Cardiac muscle cell (in vitro differentiated cells and primary cell): ENCODE measurements around the gene GINS1. TPM values are rescaled to one million over a fixed set of nuclear protein-coding genes. Genes with fewer than 3 reads are reported as not detected.

ENCODE experiments used
- DNase-seq, 2 donors: peaks; one replicate each; pipeline versions ENCODE4 v3.0.0 to v3.0.0-alpha.2; 2010 to 2017; ENCODE audit warnings: low read depth in 1 of 2, low spot score in 1 of 2
- H3K27ac ChIP-seq: fragments of 200-600 bp; sonication (generic); 2 replicates; pipeline ENCODE4 v1.5.1; 2016
- H3K27me3 ChIP-seq: fragments of 200-600 bp; sonication (generic); 2 replicates; pipeline ENCODE4 v1.6.0; 2016; ENCODE audit warnings: control low read depth
- H3K36me3 ChIP-seq: fragments of 200-600 bp; sonication (generic); 2 replicates; pipeline ENCODE4 v1.5.1; 2016; ENCODE audit warnings: control low read depth
- H3K4me1 ChIP-seq: fragments of 200-600 bp; sonication (generic); 2 replicates; pipeline ENCODE4 v1.8.1; 2017; ENCODE audit warnings: low read depth, mild to moderate bottlenecking, mixed run types
- H3K4me3 ChIP-seq: fragments of 200-600 bp; sonication (generic); 2 replicates; pipeline ENCODE4 v1.5.1; 2016; ENCODE audit warnings: mild to moderate bottlenecking
- H3K9me3 ChIP-seq: fragments of 200-600 bp; sonication (generic); 2 replicates; pipeline ENCODE4 v1.5.1; 2017; ENCODE audit warnings: low read depth, mild to moderate bottlenecking, control low read depth
- CTCF ChIP-seq: IDR thresholded peaks from 2 replicates; pipeline ENCODE4 v1.5.1; 2012; ENCODE audit warnings: low read depth, mild to moderate bottlenecking, low read length
- polyA plus RNA-seq: library from polyadenylated mRNA; unstranded; fragments of >200 nt; fragmentation: Nextera tagmentation; extraction: Ambion mirVana; gene quantifications from 2 replicates; pipeline ENCODE4 v1.2.1, GENCODE V29; 2016
- total RNA-seq: library from RNA; depleted of rRNA; stranded (reverse); fragments of >200 nt; gene quantifications from 2 replicates; pipeline ENCODE4 v1.2.3, GENCODE V29; 2016

GINS1 gene
- total and polyA plus RNA-seq, 2 experiments from 2014 or later = 9.6 to 10.5 TPM

- Histone ChIP-seq H3K4me3 (no peak overlapping the region), H3K36me3 (peaks cover 34% of the 10 kb centered on the region), H3K27me3 (no peaks in the 10 kb centered on the region), H3K27ac (no peak overlapping the region), H3K4me1 (no peaks in the 10 kb centered on the region), H3K9me3 (no peaks in the 10 kb centered on the region)
- DNase-seq = no peak
- TF ChIP-seq CTCF = no peak
Measured at GRCh38 chr20:25483431-25484132, 76.1 kb downstream of the GINS1 start.

- H3K4me1 ChIP-seq = no peaks in the 10 kb centered on the region
- H3K9me3 ChIP-seq = no peaks in the 10 kb centered on the region
- no peaks in the 10 kb centered on the region for H3K27me3 ChIP-seq
- H3K36me3 ChIP-seq = peaks cover 31% of the 10 kb centered on the region
- DNase-seq = no peak
- H3K4me3 ChIP-seq = no peak overlapping the region
- TF ChIP-seq CTCF = no peak
- no peak overlapping the region for H3K27ac ChIP-seq
Measured at GRCh38 chr20:25484224-25484846, 76.9 kb downstream of the GINS1 start.

- H3K4me3 ChIP-seq = no peak overlapping the region
- H3K27ac ChIP-seq = no peak overlapping the region
- no peaks in the 10 kb centered on the region for H3K4me1 ChIP-seq
- TF ChIP-seq CTCF = no peak
- H3K27me3 ChIP-seq = no peaks in the 10 kb centered on the region
- DNase-seq = peak in 1 of 2 donors; percentile 30
- peaks cover 29% of the 10 kb centered on the region for H3K36me3 ChIP-seq
- H3K9me3 ChIP-seq = no peaks in the 10 kb centered on the region
Measured at GRCh38 chr20:25484911-25485511, 77.5 kb downstream of the GINS1 start.

GRCh38 chr20:25485872-25486271, 78.4 kb downstream of the GINS1 start:
- H3K27ac ChIP-seq = no peak overlapping the region
- no peak for DNase-seq
- no peaks in the 10 kb centered on the region for H3K27me3 ChIP-seq
- peaks cover 26% of the 10 kb centered on the region for H3K36me3 ChIP-seq
- no peak for TF ChIP-seq CTCF
- no peaks in the 10 kb centered on the region for H3K9me3 ChIP-seq
- no peak overlapping the region for H3K4me3 ChIP-seq
- no peaks in the 10 kb centered on the region for H3K4me1 ChIP-seq

- Histone ChIP-seq H3K4me1 (no peaks in the 10 kb centered on the region), H3K27ac (peak overlapping the region; percentile 36), H3K27me3 (no peaks in the 10 kb centered on the region), H3K36me3 (peaks cover 24% of the 10 kb centered on the region), H3K9me3 (no peaks in the 10 kb centered on the region), H3K4me3 (no peak overlapping the region)
- DNase-seq = peak in 1 of 2 donors; percentile 65
- no peak for TF ChIP-seq CTCF
Measured at GRCh38 chr20:25486377-25486776, 78.9 kb downstream of the GINS1 start.
